ENCODE data around the gene ERGIC3.

The ERGIC3 gene

GRCh38 chr20:35575958-35576357 lies 34.1 kb downstream of the ERGIC3 start:
- TF ChIP-seq CTCF (IDR thresholded peaks at IDR 0.05; ENCODE audit: insufficient read depth, missing control alignments), result no peak
- no peak for FAIRE-seq
- no peak for DNase-seq (ENCODE audit: insufficient read length, low spot score)

- FAIRE-seq (no peak), DNase-seq (ENCODE audit: insufficient read length, low spot score) (no peak)
- TF ChIP-seq CTCF (IDR thresholded peaks at IDR 0.05; ENCODE audit: insufficient read depth, missing control alignments), result no peak
Observed at GRCh38 chr20:35576816-35577215, 34.9 kb downstream of the ERGIC3 start.

GRCh38 chr20:35578469-35578868 lies 36.6 kb downstream of the ERGIC3 start:
- FAIRE-seq, result no peak
- TF ChIP-seq CTCF (IDR thresholded peaks at IDR 0.05; ENCODE audit: insufficient read depth, missing control alignments), result no peak
- no peak for DNase-seq (ENCODE audit: insufficient read length, low spot score)

GRCh38 chr20:35579196-35579595 lies 37.3 kb downstream of the ERGIC3 start:
- no peak for TF ChIP-seq CTCF (IDR thresholded peaks at IDR 0.05; ENCODE audit: insufficient read depth, missing control alignments)
- FAIRE-seq (no peak), DNase-seq (ENCODE audit: insufficient read length, low spot score) (no peak)

- FAIRE-seq (no peak), DNase-seq (ENCODE audit: insufficient read length, low spot score) (no peak)
- no peak for TF ChIP-seq CTCF (IDR thresholded peaks at IDR 0.05; ENCODE audit: insufficient read depth, missing control alignments)
Observed at GRCh38 chr20:35582131-35582530, 40.3 kb downstream of the ERGIC3 start.

GRCh38 chr20:35582741-35583404 lies 41.0 kb downstream of the ERGIC3 start:
- FAIRE-seq, result no peak
- TF ChIP-seq CTCF (IDR thresholded peaks at IDR 0.05; ENCODE audit: insufficient read depth, missing control alignments), result no peak
- no peak for DNase-seq (ENCODE audit: insufficient read length, low spot score)

- FAIRE-seq (no peak), DNase-seq (ENCODE audit: insufficient read length, low spot score) (no peak)
- no peak for TF ChIP-seq CTCF (IDR thresholded peaks at IDR 0.05; ENCODE audit: insufficient read depth, missing control alignments)
Observed at GRCh38 chr20:35583636-35584560, 42.0 kb downstream of the ERGIC3 start.

Measured in D721Med (cell line).